Loucy (cell line): Measurements from ENCODE around the gene KRT2.

ENCODE experiments used
- H2AFZ ChIP-seq: fragments of 200-600 bp; sonication (generic); 2 replicates; pipeline ENCODE4 v1.6.0; 2016; ENCODE audit warnings: antibody characterized with exemption, mild to moderate bottlenecking, low read length, moderate library complexity
- H3F3A ChIP-seq: fragments of 200-600 bp; 2 replicates; pipeline ENCODE4 v1.6.0; 2016; ENCODE audit warnings: antibody characterized with exemption, low read depth, mild to moderate bottlenecking
- H3K27me3 ChIP-seq: fragments of 200-600 bp; sonication (generic); 2 replicates; pipeline ENCODE4 v1.6.1; 2014; ENCODE audit warnings: low read length, mild to moderate bottlenecking; ENCODE audit not compliant: insufficient read depth, poor library complexity, severe bottlenecking
- H3K36me3 ChIP-seq: fragments of 200-600 bp; sonication (generic); 2 replicates; pipeline ENCODE4 v1.6.1; 2016; ENCODE audit warnings: low read length; ENCODE audit not compliant: insufficient read depth
- H3K4me1 ChIP-seq: fragments of 200-600 bp; sonication (generic); 2 replicates; pipeline ENCODE4 v1.5.1; 2014; ENCODE audit warnings: low read length, mild to moderate bottlenecking; ENCODE audit not compliant: insufficient read depth, poor library complexity, severe bottlenecking
- H3K4me2 ChIP-seq: fragments of 200-600 bp; sonication (generic); 2 replicates; pipeline ENCODE4 v1.6.0; 2014; ENCODE audit warnings: antibody characterized with exemption, low read length, low read depth, mild to moderate bottlenecking; ENCODE audit not compliant: poor library complexity, severe bottlenecking
- H3K4me3 ChIP-seq: fragments of 200-600 bp; sonication (generic); 2 replicates; pipeline ENCODE4 v1.5.1; 2014; ENCODE audit warnings: low read length, mild to moderate bottlenecking, mixed read lengths; ENCODE audit not compliant: poor library complexity, severe bottlenecking
- H3K79me2 ChIP-seq: fragments of 200-600 bp; sonication (generic); 2 replicates; pipeline ENCODE4 v1.6.1; 2014; ENCODE audit warnings: low read length; ENCODE audit not compliant: insufficient read depth
- H3K9ac ChIP-seq: fragments of 200-600 bp; sonication (generic); 2 replicates; pipeline ENCODE4 v1.6.0; 2014; ENCODE audit warnings: mild to moderate bottlenecking, low read depth, low read length, moderate library complexity; ENCODE audit not compliant: poor library complexity, severe bottlenecking
- H3K9me2 ChIP-seq: fragments of 200-600 bp; sonication (generic); replicated peaks from 2 replicates; pipeline ENCODE4 v1.6.1; 2016; ENCODE audit warnings: low read depth, low read length, mixed read lengths
- H3K9me3 ChIP-seq: fragments of 200-600 bp; sonication (generic); 2 replicates; pipeline ENCODE4 v1.6.1; 2014; ENCODE audit warnings: mild to moderate bottlenecking, antibody characterized with exemption, low read length, low read depth; ENCODE audit not compliant: insufficient read depth
- H4K20me1 ChIP-seq: fragments of 200-600 bp; sonication (generic); 2 replicates; pipeline ENCODE4 v1.6.0; 2014; ENCODE audit warnings: antibody characterized with exemption, low read length, mild to moderate bottlenecking; ENCODE audit not compliant: insufficient read depth, poor library complexity, severe bottlenecking
- EZH2phosphoT487 ChIP-seq: fragments of 200-600 bp; IDR thresholded peaks from 2 replicates; pipeline ENCODE4 v1.6.1; 2018; ENCODE audit warnings: antibody characterized with exemption, mild to moderate bottlenecking, moderate library complexity, borderline replicate concordance
- TF ChIP-seq, protein P1 (sequence below): fragments of 200-600 bp; sonication (generic); conservative IDR thresholded peaks from 2 replicates; pipeline ENCODE4 v1.5.1; 2014; ENCODE audit warnings: mild to moderate bottlenecking, antibody characterized with exemption, low read length

Gene KRT2

DNA sequence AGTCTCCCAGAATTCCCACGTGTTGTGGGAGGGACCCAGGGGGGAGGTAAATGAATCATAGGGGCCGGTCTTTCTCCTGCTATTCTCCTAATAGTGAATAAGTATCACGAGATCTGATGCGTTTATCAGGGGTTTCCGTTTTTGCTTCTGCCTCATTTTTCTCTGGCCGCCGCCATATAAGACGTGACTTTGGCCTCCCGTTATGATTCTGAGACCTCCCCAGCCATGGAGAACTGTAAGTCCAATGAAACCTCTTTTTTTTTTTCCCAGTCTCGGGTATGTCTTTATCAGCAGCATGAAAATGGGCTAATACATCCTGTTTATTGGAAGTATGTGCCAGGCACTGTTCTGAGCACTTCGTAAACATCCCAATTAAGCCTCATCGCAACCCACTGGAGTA lies 51.5 kb downstream of the KRT2 start:
- H3K27me3 ChIP-seq: no peaks in the 10 kb centered on the region
- TF ChIP-seq, protein P1, sequence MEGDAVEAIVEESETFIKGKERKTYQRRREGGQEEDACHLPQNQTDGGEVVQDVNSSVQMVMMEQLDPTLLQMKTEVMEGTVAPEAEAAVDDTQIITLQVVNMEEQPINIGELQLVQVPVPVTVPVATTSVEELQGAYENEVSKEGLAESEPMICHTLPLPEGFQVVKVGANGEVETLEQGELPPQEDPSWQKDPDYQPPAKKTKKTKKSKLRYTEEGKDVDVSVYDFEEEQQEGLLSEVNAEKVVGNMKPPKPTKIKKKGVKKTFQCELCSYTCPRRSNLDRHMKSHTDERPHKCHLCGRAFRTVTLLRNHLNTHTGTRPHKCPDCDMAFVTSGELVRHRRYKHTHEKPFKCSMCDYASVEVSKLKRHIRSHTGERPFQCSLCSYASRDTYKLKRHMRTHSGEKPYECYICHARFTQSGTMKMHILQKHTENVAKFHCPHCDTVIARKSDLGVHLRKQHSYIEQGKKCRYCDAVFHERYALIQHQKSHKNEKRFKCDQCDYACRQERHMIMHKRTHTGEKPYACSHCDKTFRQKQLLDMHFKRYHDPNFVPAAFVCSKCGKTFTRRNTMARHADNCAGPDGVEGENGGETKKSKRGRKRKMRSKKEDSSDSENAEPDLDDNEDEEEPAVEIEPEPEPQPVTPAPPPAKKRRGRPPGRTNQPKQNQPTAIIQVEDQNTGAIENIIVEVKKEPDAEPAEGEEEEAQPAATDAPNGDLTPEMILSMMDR: no peak
- TF ChIP-seq EZH2phosphoT487: no peak
- no peak overlapping the region for H3K4me3 ChIP-seq

DNA sequence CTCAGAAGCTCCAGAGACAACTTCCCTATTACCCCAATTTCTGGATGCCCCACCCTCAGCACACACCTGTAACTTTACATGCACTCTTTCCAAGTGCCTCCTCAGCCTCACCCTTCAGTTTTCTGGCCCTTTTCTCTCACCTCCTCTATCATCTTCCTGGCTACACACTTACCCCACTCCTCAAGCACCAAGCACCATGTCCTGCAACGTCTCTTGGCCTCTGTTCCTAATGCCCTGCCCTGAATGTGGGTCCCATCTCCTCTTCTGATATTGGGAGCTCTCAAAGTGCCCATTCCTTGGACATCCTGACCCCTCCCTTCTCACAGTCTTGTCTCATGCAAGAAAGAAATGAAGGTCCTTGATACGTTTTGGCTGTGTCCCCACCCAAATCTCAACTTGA lies 51.9 kb downstream of the KRT2 start:
- H3K36me3 ChIP-seq: no peaks in the 10 kb centered on the region
- peaks cover 5% of the 10 kb centered on the region for H3K4me1 ChIP-seq
- H3K27me3 ChIP-seq: no peaks in the 10 kb centered on the region
- no peaks in the 10 kb centered on the region for H3K9me2 ChIP-seq
- H3K79me2 ChIP-seq: no peaks in the 10 kb centered on the region
- H3K9me3 ChIP-seq: no peaks in the 10 kb centered on the region
- H3K9ac ChIP-seq: no peak overlapping the region
- TF ChIP-seq, protein P1: no peak
- TF ChIP-seq EZH2phosphoT487: no peak
- H3K4me3 ChIP-seq: no peak overlapping the region
- no peak overlapping the region for H3K4me2 ChIP-seq
- H3F3A ChIP-seq: no peaks in the 10 kb centered on the region
- H2AFZ ChIP-seq: no peak overlapping the region
- no peaks in the 10 kb centered on the region for H4K20me1 ChIP-seq

More for the DNA sequence above, 51.5 kb downstream of the KRT2 start:
- H3K9ac ChIP-seq: no peak overlapping the region
- no peaks in the 10 kb centered on the region for H3F3A ChIP-seq
- H3K9me2 ChIP-seq: no peaks in the 10 kb centered on the region
- H3K9me3 ChIP-seq: no peaks in the 10 kb centered on the region
- H4K20me1 ChIP-seq: no peaks in the 10 kb centered on the region
- H3K79me2 ChIP-seq: no peaks in the 10 kb centered on the region
- H2AFZ ChIP-seq: no peak overlapping the region
- H3K4me2 ChIP-seq: no peak overlapping the region
- no peaks in the 10 kb centered on the region for H3K36me3 ChIP-seq
- peaks cover 9% of the 10 kb centered on the region for H3K4me1 ChIP-seq

DNA sequence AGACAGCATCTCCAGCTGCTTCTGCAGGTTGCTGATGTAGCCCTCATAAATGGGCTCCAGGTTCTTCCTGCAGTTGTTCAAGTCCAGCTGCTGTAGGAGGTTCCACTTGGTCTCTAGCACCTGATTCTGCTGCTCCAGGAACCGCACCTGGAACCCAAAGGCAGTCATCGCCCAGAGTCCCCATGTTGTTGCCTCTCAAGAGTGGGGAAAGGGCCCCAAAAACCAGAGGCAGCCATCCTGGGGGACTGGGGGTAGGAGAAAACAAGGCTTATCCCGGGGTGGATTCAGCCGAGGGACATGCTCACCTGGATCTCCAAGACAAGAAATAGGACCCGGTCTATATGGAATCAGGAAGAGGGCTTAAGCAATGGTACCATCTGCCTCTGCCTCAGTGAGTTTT lies 53.0 kb downstream of the KRT2 start:
- H3F3A ChIP-seq: no peaks in the 10 kb centered on the region
- H3K9ac ChIP-seq: no peak overlapping the region
- no peaks in the 10 kb centered on the region for H3K79me2 ChIP-seq
- no peaks in the 10 kb centered on the region for H3K4me1 ChIP-seq
- H3K36me3 ChIP-seq: no peaks in the 10 kb centered on the region
- H3K4me2 ChIP-seq: no peak overlapping the region
- H3K9me3 ChIP-seq: no peaks in the 10 kb centered on the region
- H2AFZ ChIP-seq: no peak overlapping the region
- TF ChIP-seq EZH2phosphoT487: no peak
- TF ChIP-seq, protein P1: no peak
- no peaks in the 10 kb centered on the region for H3K27me3 ChIP-seq
- no peak overlapping the region for H3K4me3 ChIP-seq
- H4K20me1 ChIP-seq: no peaks in the 10 kb centered on the region
- H3K9me2 ChIP-seq: no peaks in the 10 kb centered on the region
